Measurements from ENCODE around the gene ARHGDIA.

Gene ARHGDIA

GRCh38 chr17:81904600-81905423 is 33.7 kb upstream of the ARHGDIA start:
- no peak overlapping the region for H3K9ac ChIP-seq (ENCODE audit: low read length)
- peaks cover 59% of the 10 kb centered on the region for H3K36me3 ChIP-seq (ENCODE audit: control insufficient read depth, insufficient read depth, low read length)
- no peak overlapping the region for H3K4me3 ChIP-seq (ENCODE audit: low read depth, low read length)
- no peak overlapping the region for H3K27ac ChIP-seq (ENCODE audit: low read depth, low read length)
- no peaks in the 10 kb centered on the region for H3K9me3 ChIP-seq (ENCODE audit: control insufficient read depth, insufficient read depth, low read depth, low read length)
- H3K27me3 ChIP-seq (ENCODE audit: control insufficient read depth, insufficient read depth, low read length) = peaks cover 20% of the 10 kb centered on the region
- H3K4me1 ChIP-seq (ENCODE audit: control insufficient read depth, insufficient read depth, low read length) = peaks cover 10% of the 10 kb centered on the region; the same call in 1 of the 2 replicates

- Histone ChIP-seq H3K9ac (ENCODE audit: low read length) (no peak overlapping the region), H3K27ac (ENCODE audit: low read depth, low read length) (no peak overlapping the region), H3K27me3 (ENCODE audit: control insufficient read depth, insufficient read depth, low read length) (peaks cover 20% of the 10 kb centered on the region), H3K4me1 (ENCODE audit: control insufficient read depth, insufficient read depth, low read length) (0 out of 2 replicates have a peak, but pooled peaks cover 9% of the 10 kb centered on the region), H3K4me3 (ENCODE audit: low read depth, low read length) (no peak overlapping the region), H3K36me3 (ENCODE audit: control insufficient read depth, insufficient read depth, low read length) (peaks cover 63% of the 10 kb centered on the region), H3K9me3 (ENCODE audit: control insufficient read depth, insufficient read depth, low read depth, low read length) (no peaks in the 10 kb centered on the region)
Observed at GRCh38 chr17:81903896-81904599, 32.9 kb upstream of the ARHGDIA start.

- Histone ChIP-seq H3K4me1 (ENCODE audit: control insufficient read depth, insufficient read depth, low read length) (0 out of 2 replicates have a peak, but pooled peaks cover 9% of the 10 kb centered on the region), H3K4me3 (ENCODE audit: low read depth, low read length) (no peak overlapping the region), H3K27me3 (ENCODE audit: control insufficient read depth, insufficient read depth, low read length) (peaks cover 20% of the 10 kb centered on the region), H3K9ac (ENCODE audit: low read length) (no peak overlapping the region), H3K36me3 (ENCODE audit: control insufficient read depth, insufficient read depth, low read length) (peaks cover 65% of the 10 kb centered on the region), H3K27ac (ENCODE audit: low read depth, low read length) (no peak overlapping the region), H3K9me3 (ENCODE audit: control insufficient read depth, insufficient read depth, low read depth, low read length) (no peaks in the 10 kb centered on the region)
Observed at GRCh38 chr17:81903415-81903831, 32.3 kb upstream of the ARHGDIA start.

GRCh38 chr17:81902653-81903414 is 31.7 kb upstream of the ARHGDIA start:
- H3K9ac ChIP-seq (ENCODE audit: low read length) = no peak overlapping the region
- 0 out of 2 replicates have a peak, but pooled peaks cover 9% of the 10 kb centered on the region for H3K4me1 ChIP-seq (ENCODE audit: control insufficient read depth, insufficient read depth, low read length)
- H3K27ac ChIP-seq (ENCODE audit: low read depth, low read length) = no peak overlapping the region
- H3K4me3 ChIP-seq (ENCODE audit: low read depth, low read length) = peak overlapping the region; percentile 53
- H3K27me3 ChIP-seq (ENCODE audit: control insufficient read depth, insufficient read depth, low read length) = peaks cover 20% of the 10 kb centered on the region
- no peaks in the 10 kb centered on the region for H3K9me3 ChIP-seq (ENCODE audit: control insufficient read depth, insufficient read depth, low read depth, low read length)
- peaks cover 65% of the 10 kb centered on the region for H3K36me3 ChIP-seq (ENCODE audit: control insufficient read depth, insufficient read depth, low read length)

- H3K36me3 ChIP-seq (ENCODE audit: control insufficient read depth, insufficient read depth, low read length) = peaks cover 65% of the 10 kb centered on the region
- peak within 1 kb of the TSS; percentile 53 for H3K4me3 ChIP-seq (ENCODE audit: low read depth, low read length)
- peaks cover 20% of the 10 kb centered on the region for H3K27me3 ChIP-seq (ENCODE audit: control insufficient read depth, insufficient read depth, low read length)
- H3K9ac ChIP-seq (ENCODE audit: low read length) = peak within 1 kb of the TSS; percentile 7
- no peak within 1 kb of the TSS for H3K27ac ChIP-seq (ENCODE audit: low read depth, low read length)
- H3K9me3 ChIP-seq (ENCODE audit: control insufficient read depth, insufficient read depth, low read depth, low read length) = no peaks in the 10 kb centered on the region
- 0 out of 2 replicates have a peak, but pooled peaks cover 9% of the 10 kb centered on the region for H3K4me1 ChIP-seq (ENCODE audit: control insufficient read depth, insufficient read depth, low read length)
Observed at GRCh38 chr17:81902023-81902652, 31.0 kb upstream of the ARHGDIA start, which contains the start of gene NPB. Gene NPB, plus strand, starts transcription at chr17:81902238. Its CDS starts 40 bp downstream, at chr17:81902278.

GRCh38 chr17:81901167-81902022 is 30.3 kb upstream of the ARHGDIA start:
- Histone ChIP-seq H3K27ac (ENCODE audit: low read depth, low read length) (no peak overlapping the region), H3K27me3 (ENCODE audit: control insufficient read depth, insufficient read depth, low read length) (peaks cover 20% of the 10 kb centered on the region), H3K4me3 (ENCODE audit: low read depth, low read length) (peak overlapping the region; percentile 53), H3K36me3 (ENCODE audit: control insufficient read depth, insufficient read depth, low read length) (peaks cover 60% of the 10 kb centered on the region), H3K4me1 (ENCODE audit: control insufficient read depth, insufficient read depth, low read length) (0 out of 2 replicates have a peak, but pooled peaks cover 9% of the 10 kb centered on the region), H3K9ac (ENCODE audit: low read length) (peak overlapping the region; percentile 7), H3K9me3 (ENCODE audit: control insufficient read depth, insufficient read depth, low read depth, low read length) (no peaks in the 10 kb centered on the region)

GRCh38 chr17:81900181-81900820 is 29.2 kb upstream of the ARHGDIA start:
- H3K4me1 ChIP-seq (ENCODE audit: control insufficient read depth, insufficient read depth, low read length) = 0 out of 2 replicates have a peak, but pooled peaks cover 9% of the 10 kb centered on the region
- peaks cover 55% of the 10 kb centered on the region for H3K36me3 ChIP-seq (ENCODE audit: control insufficient read depth, insufficient read depth, low read length)
- H3K9me3 ChIP-seq (ENCODE audit: control insufficient read depth, insufficient read depth, low read depth, low read length) = no peaks in the 10 kb centered on the region
- H3K9ac ChIP-seq (ENCODE audit: low read length) = no peak overlapping the region
- no peak overlapping the region for H3K4me3 ChIP-seq (ENCODE audit: low read depth, low read length)
- no peak overlapping the region for H3K27ac ChIP-seq (ENCODE audit: low read depth, low read length)
- peaks cover 20% of the 10 kb centered on the region for H3K27me3 ChIP-seq (ENCODE audit: control insufficient read depth, insufficient read depth, low read length)

- Histone ChIP-seq H3K27ac (ENCODE audit: low read depth, low read length) (no peak overlapping the region), H3K9ac (ENCODE audit: low read length) (no peak overlapping the region), H3K4me3 (ENCODE audit: low read depth, low read length) (no peak overlapping the region), H3K9me3 (ENCODE audit: control insufficient read depth, insufficient read depth, low read depth, low read length) (no peaks in the 10 kb centered on the region), H3K27me3 (ENCODE audit: control insufficient read depth, insufficient read depth, low read length) (peaks cover 20% of the 10 kb centered on the region), H3K36me3 (ENCODE audit: control insufficient read depth, insufficient read depth, low read length) (peaks cover 52% of the 10 kb centered on the region), H3K4me1 (ENCODE audit: control insufficient read depth, insufficient read depth, low read length) (0 out of 2 replicates have a peak, but pooled peaks cover 9% of the 10 kb centered on the region)
Observed at GRCh38 chr17:81899514-81900166, 28.5 kb upstream of the ARHGDIA start.

GRCh38 chr17:81898885-81899284 is 27.7 kb upstream of the ARHGDIA start:
- Histone ChIP-seq H3K4me3 (ENCODE audit: low read depth, low read length) (no peak overlapping the region), H3K4me1 (ENCODE audit: control insufficient read depth, insufficient read depth, low read length) (0 out of 2 replicates have a peak, but pooled peaks cover 9% of the 10 kb centered on the region), H3K9ac (ENCODE audit: low read length) (no peak overlapping the region), H3K36me3 (ENCODE audit: control insufficient read depth, insufficient read depth, low read length) (peaks cover 50% of the 10 kb centered on the region), H3K9me3 (ENCODE audit: control insufficient read depth, insufficient read depth, low read depth, low read length) (no peaks in the 10 kb centered on the region), H3K27me3 (ENCODE audit: control insufficient read depth, insufficient read depth, low read length) (peaks cover 20% of the 10 kb centered on the region), H3K27ac (ENCODE audit: low read depth, low read length) (no peak overlapping the region)
